HG02571 (cell line): ENCODE results near the gene SYNM.

Source experiments
- ATAC-seq: cut with Tn5 transposase; IDR thresholded peaks from one replicate; pipeline ENCODE4 v1.9.1; 2021; ENCODE audit warnings: mild to moderate bottlenecking, moderate library complexity; ENCODE audit not compliant: unreplicated experiment

Gene SYNM

DNA sequence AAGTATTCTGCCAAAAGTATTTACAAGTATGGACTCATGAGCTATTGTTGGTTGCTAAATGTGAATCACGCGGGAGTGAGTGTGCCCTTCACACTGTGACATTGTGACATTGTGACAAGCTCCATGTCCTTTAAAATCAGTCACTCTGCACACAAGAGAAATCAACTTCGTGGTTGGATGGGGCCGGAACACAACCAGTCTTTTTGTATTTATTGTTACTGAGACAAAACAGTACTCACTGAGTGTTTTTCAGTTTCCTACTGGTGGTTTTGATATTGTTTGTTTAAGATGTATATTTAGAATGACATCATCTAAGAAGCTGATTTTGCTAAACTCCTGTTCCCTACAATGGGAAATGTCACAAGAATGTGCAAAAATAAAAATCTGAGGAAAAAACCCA is 30.3 kb downstream of the SYNM start:
- no peak for ATAC-seq

DNA sequence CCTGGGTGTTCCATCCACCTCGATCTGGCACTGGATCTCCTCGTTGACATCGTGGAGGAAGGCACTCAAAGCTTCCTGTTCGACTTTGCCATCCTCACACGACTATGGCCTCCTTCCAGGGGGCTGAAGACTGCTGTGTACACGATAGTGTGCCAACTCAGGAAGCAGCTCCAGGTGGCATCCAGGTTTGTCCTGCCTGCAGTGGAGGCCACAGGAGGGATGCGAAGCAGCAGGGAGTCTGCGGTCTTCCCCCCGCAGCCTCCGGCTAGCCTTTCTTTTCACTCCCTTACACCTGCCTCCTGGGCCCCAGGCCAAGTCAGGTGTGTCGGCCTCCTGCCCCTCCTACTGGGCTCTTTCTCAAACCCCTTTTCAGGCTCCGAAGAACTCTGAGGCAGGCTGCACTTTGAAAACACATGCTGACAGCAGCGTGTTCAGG is 32.2 kb downstream of the SYNM start:
- ATAC-seq = no peak

DNA sequence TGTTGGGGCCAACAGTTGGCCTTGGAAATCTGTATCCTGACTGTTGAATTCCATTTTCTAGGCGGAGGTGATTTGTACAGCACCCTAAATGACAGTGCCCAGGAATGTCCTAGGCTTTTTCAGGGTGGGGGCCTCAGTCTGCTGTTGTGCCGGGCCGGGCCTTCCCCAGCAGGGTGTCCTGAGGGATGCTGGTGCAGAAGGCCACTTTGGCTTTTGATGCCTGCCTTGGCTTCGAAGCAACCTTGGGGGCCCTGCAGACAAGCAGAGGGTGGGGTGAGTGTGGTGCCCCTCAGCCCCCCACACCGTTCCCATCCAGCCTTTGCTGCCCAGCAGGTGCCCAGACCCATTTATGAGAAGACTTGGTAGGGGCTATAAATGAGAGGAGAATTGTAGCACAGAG is 33.0 kb downstream of the SYNM start:
- no peak for ATAC-seq

DNA sequence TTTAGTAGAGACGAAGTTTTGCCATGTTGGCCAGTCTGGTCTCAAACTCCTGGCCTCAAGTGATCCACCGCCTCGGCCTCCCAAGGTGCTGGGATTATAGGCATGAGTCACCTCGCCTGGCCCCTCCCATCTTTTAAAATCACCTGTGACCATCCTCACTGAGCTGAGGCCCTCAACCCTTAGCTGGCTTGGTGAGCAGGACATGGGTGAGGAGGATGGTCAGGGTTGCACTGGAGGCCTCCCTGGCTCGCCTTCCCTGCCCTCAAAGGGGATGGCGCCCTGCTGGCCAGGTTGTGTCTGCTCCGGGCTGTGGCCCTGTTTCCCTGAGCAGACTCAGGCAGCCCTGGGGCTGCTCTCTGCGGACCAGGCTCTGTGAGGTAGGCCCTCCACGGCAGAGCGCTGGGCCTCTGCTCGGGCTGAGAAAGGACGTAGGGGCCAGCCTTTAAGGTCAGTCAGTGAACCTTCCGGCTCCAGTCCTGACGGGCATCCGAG is 33.7 kb downstream of the SYNM start:
- ATAC-seq = no peak

DNA sequence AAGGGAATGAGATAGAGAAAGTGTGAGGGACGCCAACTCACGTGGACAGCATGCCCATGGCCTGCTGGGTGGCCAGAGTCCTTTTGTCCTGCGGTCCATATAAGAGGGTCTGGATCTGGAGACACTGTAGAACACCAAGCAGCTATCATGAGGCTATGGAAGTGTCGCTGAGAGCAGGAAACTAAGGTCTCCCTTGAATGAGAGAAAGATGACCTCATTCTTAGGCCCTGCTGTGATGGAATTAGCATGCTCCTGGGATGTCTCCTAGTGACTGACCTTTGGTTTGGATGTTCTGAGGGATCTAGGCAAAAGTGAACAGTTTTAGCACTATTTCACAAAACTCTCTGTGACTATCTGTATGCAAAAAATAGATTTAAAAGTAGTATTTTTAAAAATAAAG is 34.4 kb downstream of the SYNM start:
- ATAC-seq = no peak

DNA sequence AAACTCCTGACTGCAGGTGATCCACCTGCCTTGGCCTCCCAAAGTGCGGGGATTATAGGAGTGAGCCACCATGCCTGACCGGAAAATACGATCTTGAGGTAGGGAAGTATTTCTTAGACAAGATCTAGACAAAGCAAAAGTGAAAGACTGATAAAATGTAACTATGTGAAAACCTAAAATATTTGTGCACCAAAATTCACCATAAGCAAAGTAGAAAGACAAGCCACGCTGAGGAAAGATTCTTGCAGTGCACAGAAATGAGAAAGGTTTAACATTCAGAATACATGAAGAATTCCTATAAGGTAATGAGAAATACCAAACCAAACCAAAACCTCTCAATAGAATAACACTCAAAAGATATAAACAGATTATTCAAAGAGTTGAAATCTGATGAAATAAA is 35.7 kb downstream of the SYNM start:
- ATAC-seq = no peak

DNA sequence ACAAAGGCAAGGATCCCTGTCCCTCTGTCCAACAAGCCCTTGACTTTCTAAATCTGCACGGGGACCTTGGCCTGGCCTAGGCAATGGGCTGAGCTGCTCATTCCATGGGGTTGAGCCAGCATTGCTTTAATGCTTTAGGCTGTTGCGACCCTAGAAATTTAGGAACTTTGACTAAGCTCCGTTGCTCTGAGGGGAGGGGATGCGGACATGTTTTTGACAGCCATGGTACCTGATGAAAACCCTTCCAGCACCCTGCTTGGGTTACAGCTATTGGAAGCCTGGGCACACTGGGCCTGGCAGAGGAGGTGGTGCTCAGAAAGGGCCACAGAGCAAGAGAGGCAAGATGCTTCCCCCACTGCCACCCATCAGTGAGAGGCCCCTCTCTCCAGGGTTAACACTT is 37.1 kb downstream of the SYNM start:
- no peak for ATAC-seq

DNA sequence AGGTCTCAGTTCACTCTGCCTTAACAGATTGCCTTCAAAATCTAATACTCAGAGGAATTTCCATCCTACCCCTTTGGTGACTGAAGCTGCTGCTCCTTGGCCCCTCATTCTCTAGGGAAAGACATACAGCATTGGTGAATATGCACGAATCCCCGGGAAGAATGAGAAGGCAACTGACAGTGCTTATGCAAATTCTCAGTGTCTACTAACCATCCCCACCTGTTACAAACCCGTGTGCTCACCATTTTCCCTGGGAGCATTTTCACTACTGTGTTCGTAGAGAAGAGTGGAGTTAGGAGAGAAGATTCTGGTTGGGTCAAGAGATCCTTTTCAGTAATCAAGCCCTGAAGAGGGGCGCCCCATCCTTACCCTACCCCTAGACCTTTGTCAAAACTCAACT is 37.7 kb downstream of the SYNM start:
- no peak for ATAC-seq

DNA sequence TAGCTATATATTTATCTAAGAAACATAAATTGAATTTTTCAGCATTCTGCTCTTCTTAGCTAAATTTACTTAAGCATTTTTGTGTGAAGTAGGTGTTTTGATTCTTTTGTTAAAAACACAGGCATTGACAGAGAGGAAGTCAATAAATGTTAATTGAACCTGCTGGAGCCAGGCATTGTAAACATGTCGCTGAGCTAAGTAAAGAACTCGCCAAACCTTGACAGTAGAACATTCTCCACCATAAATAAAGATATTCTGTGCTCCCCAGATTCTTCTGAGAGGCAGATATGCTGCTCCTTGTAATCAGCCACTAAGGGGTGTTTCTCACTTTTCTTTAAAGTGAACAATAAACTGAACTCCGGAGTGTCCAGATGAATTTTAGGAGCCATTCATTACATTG is 38.4 kb downstream of the SYNM start:
- ATAC-seq = no peak

DNA sequence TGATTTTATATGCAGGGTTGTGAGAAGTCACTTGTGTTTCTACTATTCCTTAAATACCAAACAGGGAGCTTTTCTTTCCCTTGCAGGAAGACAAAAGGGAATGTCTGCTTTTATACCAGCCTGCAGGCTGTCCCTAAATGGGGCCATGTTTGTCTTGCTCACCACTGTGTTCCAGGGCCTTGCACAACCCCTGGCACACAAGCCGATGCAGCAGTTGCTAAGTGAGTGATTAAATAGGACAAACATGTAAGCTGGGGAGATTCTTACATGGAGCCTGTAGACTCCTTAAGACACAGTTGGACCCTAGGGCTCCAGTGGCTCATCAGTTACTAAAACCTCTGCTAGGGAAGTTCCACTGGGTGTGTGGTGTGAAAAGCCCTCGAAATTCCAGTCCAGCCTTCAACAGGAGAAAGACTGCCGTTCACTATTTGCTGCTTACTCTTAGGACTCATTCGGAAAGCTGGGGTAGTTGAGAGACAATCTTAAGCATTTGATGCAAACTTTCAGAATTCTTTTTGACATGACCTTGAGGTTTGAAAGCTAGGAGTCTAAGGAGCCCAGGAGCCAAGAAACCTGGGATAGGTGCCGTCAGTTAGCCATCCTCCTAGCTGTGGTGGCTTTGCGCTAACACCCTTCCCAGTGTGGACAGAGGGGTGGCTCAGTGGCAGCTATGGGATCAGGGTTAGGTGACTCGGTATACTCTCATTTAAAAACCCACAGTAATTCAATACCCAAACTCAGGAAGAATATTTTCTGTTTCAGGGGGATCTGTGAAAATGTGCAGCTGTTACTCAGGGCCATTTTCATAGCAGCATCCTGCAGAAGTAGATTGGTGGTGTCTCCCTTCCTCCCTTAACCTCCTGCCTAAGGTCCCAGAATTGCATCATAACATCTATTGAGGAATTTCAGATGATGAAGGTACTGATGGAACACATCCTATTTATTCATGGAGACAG is 39.1 kb downstream of the SYNM start:
- ATAC-seq = no peak

DNA sequence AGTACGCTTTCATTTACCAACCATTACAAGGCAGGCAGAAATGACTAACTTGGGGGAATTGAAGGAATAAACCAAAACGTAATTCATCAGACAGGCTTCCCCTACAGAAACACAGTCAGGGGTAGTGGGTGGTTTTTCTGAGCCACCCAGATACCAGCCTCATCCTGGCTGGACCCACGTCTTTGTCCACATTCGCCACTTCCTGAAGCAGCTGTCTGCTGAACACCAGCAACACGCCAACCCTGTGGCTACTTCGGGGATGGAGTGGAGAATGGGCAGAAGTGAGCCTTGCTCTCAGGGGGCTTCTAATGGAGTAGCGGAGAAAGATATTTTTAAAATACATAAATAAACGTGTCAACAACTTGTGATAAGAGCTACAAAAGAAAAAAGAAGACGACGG is 40.1 kb downstream of the SYNM start:
- ATAC-seq = no peak

DNA sequence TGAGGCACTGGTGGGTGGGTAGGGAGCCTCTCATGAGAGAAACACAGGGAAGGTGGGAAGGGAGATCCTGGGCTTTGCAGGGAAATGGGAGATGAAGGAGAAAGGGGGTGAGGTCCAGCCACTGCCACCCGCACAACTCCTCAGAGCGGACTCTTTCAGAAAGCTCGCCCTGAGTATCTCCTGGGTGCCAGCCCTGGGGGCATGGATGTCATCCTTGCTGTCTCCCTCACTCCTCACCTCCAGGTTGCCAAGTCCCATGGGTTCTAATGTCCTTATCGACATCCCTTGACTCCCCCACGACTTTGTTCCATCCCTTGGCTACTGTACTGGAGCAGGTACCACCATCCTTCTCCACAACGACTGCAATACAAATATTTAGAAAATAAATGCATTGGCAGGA is 40.9 kb downstream of the SYNM start:
- ATAC-seq = no peak

DNA sequence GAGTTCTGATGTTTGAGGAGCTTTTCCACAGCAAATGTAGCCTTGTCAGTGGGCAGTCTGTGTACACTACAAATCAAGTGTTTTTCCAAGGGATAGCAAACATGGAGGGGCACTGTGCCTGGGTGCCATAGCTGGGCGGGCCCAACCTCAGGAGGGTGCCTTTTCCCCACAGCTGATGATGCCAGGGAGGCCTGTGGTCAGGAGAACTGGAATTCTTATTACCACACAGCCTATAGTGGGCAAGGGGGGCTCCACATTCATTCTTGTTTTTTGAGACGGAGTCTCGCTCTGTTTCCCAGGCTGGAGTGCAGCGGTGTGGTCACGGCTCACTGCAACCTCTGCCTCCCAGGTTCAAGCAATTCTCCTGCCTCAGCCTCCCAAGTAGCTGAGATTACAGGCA is 41.8 kb downstream of the SYNM start:
- ATAC-seq = no peak

DNA sequence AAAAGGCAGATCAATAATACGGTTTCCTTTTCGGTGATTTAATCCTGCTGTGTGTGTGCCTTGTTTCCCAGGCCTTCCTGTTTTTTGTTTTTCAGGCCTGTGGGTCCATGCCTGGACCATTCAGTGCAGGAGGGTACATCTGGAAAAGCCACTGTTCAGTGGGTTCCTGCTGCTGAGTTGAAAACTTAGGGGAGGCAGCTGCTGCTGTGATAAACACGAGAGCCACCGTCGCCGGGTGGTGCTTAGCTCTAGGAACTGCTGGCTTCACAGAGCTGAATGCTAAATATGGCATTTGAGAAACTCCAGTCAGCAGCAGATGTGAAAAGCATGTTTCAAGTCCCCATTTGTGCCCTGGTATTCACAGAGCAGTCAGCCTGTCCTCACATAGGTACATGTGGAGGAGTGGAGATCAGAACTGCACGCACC is 44.0 kb downstream of the SYNM start:
- no peak for ATAC-seq

DNA sequence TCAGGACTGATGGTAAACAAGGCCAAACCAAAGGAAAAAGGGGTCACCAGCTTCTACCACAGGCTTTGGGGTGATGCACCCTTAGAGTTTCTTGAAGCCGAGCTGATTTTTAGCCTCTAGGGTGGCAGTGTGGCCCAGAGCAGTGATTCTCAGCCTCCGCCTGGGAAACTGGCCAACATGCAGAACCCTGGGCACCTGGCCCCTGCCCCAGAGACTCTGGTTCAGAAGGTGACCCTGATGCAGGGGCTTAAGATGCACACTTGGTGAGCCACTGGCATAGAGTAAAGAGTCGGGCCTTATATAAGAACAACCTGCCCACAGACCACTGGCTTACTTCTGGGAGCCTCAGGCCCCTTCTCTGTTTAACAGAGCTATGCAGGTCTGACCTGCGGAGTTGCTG is 44.5 kb downstream of the SYNM start:
- no peak for ATAC-seq

DNA sequence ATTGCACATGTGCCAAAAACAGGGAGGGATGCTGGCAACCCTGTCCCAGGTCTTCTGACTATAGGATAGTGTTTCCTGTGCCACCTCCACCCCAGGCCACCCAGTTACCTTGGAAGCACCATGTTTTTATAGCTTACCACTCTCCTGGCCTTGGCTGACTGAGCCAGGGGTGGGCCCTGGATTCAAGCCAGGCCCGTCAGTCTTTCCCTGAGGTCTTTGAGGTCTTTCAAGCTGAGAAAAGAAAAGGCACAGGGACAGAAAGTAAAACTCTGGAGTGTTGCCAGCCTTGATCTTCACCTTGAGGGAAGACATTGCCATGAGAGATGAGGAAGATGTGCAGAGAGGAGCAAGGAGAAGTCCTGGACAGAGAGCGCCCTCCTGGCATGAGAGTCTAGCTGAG is 46.3 kb downstream of the SYNM start:
- no peak for ATAC-seq

DNA sequence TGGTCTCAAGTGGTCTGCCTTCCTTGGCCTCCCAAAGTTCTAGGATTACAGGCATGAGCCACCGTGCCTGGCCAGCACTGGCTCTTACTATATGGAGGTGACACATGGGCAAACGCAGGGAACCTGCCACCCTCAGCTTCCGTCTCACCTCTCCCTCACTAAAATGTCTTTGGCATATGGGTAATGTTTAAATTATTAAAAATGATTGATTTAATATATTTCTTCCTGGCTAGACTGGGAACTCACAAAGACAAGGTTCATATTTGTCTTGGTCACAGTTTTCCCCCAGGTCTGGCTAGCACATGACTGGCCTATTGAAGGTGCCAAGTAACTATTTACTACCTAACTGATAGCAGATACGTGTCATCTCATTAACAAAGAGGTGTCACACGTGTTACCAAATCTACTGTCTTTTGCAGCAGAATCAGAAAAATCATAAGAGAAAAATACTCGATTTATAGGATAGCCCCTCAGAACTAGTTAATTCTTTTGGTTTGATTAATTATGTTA is 48.2 kb downstream of the SYNM start:
- no peak for ATAC-seq

DNA sequence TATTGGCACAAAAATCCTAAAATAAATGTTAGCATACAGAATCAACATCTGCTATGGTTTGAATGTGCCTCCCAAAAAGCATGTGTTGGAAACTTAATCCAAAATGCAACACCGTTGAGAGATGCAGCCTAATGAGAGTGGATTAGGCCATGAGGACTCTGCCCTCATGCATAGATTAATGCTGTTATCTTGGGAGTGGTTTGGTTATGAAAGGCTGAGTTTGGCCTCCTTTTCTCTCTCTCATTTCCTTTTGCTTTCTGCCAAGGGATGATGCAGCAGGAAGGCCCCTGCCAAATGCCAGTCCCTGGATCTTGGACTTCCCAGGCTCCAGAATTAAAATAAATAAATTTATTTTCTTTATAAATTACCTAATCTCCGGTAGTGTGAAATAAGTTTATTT is 49.4 kb downstream of the SYNM start:
- ATAC-seq = no peak

DNA sequence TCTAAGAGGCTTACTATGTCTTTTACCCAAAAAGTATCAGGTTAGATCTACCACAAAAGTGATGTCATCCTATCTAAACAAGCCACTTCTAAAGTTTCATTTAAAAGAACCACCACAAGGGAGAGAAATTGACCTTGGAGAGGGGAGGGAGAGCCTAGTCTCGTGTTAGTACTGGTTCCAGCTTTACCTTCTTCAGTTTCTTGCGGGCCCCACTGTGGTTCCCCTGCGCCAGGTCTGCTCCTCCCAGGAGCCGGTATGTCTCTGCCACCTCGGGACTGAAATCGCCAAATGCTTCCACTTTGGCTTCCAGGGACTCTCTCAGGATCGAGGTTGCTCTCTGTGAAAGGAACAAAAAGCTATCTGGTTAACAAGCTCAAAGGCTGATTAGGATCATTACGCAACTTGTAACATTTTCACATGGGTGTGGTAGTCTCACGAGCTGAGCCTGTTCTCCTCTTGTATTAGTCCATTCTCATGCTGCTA is 51.1 kb downstream of the SYNM start:
- no peak for ATAC-seq

DNA sequence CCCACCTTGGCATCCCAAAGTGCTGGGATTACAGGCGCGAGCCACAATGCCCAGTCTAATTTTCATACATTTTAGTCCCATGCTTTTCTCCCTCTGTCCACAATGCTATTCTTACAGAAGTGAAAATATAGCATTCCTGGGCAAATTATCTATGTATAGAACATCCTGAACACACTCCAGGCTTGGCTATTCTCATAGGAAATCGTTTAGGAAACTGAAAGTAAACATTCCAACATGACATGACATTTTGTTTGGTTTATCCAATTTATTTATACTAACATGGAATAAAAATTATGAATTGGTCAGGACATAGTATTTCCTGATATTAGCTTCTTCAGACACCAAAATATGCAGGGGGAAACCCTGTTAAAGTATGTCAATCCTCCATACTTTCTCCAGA is 52.6 kb downstream of the SYNM start:
- no peak for ATAC-seq

DNA sequence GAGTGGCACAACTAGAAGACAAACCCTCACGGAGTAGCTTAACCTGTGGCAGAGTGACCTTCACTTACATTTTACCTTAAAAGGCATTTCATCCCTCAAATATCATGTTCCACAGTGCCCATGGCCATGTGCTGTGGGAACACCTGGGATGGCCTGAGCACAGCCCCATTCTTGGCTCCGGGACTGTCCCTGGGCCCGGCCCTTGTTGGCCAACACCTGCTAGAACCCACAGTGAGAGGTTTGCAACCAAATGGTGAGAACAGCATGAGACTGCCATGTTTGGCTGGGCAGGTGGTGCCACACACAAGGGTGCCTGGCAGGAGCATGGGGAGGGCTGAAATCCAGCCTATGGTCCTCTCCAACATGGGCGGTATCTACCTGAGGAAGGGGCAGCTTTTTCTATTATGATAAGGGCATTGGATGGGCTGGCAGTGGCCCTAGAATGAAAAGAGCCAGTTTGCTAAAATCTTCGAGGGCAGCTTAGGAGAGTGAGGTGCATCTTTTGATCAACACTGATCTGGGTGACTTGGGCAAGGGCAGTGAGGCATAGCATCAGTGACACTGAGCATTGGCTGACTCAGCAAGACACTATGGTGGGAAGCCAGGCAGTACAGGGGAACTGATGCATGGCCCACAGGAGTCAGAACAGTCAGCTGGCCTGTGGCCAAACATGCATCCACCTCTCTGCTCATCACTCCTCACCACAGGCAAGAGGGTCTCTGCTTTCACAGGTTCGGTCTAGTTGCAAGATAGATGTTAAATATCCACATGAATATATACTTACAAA is 53.9 kb downstream of the SYNM start:
- no peak for ATAC-seq
